ENCODE results near the gene SUN3.
A peak's percentile ranks its signal among the peaks of the same experiment; 100 is the strongest.

DNA sequence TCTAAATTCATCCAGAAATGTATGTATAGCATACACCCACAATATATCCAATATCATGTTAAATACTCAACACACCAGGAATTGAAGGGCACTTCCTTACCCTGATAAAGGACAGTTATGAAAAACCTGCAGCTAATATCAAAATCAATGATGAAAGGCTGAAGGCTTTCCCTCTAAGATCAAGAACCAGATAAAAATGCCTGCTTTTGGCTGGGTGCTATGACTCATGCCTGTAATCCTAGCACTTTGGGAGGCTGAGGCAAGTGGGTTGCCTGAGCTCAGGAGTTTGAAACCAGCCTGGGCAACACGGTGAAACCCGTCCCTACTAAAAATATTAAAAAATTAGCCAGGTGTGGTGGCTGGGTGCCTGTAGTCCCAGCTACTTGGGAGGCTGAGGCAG, 38.6 kb upstream of the SUN3 start:
- TF ChIP-seq JUND (IDR thresholded peaks at IDR 0.05) (peak; percentile 70), SMC3 (IDR thresholded peaks at IDR 0.05; ENCODE audit: low read depth, low read length) (no peak)
- TF ChIP-seq, protein P1, sequence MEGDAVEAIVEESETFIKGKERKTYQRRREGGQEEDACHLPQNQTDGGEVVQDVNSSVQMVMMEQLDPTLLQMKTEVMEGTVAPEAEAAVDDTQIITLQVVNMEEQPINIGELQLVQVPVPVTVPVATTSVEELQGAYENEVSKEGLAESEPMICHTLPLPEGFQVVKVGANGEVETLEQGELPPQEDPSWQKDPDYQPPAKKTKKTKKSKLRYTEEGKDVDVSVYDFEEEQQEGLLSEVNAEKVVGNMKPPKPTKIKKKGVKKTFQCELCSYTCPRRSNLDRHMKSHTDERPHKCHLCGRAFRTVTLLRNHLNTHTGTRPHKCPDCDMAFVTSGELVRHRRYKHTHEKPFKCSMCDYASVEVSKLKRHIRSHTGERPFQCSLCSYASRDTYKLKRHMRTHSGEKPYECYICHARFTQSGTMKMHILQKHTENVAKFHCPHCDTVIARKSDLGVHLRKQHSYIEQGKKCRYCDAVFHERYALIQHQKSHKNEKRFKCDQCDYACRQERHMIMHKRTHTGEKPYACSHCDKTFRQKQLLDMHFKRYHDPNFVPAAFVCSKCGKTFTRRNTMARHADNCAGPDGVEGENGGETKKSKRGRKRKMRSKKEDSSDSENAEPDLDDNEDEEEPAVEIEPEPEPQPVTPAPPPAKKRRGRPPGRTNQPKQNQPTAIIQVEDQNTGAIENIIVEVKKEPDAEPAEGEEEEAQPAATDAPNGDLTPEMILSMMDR (IDR thresholded peaks at IDR 0.05) = no peak
